Thyroid gland (tissue), 4 donors: ENCODE data around the gene ANKRD33B.

Source experiments
- POLR2A ChIP-seq, 2 donors: fragments of 450-650 bp; IDR thresholded peaks; one replicate each; pipeline ENCODE4 v1.6.1; 2017; ENCODE audit warnings: antibody characterized with exemption in 2 of 2, mild to moderate bottlenecking in 2 of 2, moderate library complexity in 1 of 2
- TF ChIP-seq, protein P1 (sequence below), 6 experiments: fragments of 200-600 bp in 3 of 6; fragments of 450-650 bp in 3 of 6; sonication (generic) in 3 of 6; IDR thresholded peaks; one replicate each; pipeline ENCODE4 v1.5.1; 2016 to 2019; ENCODE audit warnings: antibody characterized with exemption in 6 of 6, mild to moderate bottlenecking in 2 of 6, inconsistent platforms in 1 of 6, moderate library complexity in 1 of 6

DNA sequence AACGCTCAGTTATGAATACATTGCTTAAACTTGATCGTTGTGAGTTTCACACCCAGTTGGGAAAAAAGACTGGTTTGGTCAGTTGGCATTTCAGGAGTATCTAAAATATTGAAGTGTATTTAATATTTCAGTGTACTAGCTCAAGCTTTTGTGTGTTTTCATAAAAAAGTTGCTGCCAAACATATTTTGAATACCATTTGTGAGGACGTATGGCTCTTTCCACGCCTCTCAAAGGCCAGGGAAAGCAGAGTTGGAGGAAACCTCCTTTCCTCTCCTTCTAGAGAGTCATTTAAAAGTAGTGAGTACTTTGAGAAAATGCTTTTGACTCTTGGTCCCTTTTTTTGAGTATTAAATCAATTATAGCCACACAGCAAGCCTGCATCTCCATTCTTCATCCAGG, 43.2 kb upstream of the ANKRD33B start:
- TF ChIP-seq, protein P1, sequence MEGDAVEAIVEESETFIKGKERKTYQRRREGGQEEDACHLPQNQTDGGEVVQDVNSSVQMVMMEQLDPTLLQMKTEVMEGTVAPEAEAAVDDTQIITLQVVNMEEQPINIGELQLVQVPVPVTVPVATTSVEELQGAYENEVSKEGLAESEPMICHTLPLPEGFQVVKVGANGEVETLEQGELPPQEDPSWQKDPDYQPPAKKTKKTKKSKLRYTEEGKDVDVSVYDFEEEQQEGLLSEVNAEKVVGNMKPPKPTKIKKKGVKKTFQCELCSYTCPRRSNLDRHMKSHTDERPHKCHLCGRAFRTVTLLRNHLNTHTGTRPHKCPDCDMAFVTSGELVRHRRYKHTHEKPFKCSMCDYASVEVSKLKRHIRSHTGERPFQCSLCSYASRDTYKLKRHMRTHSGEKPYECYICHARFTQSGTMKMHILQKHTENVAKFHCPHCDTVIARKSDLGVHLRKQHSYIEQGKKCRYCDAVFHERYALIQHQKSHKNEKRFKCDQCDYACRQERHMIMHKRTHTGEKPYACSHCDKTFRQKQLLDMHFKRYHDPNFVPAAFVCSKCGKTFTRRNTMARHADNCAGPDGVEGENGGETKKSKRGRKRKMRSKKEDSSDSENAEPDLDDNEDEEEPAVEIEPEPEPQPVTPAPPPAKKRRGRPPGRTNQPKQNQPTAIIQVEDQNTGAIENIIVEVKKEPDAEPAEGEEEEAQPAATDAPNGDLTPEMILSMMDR (IDR thresholded peaks at IDR 0.05) = no peak
- TF ChIP-seq POLR2A (IDR thresholded peaks at IDR 0.05) = no peak
